ENCODE measurements around the gene ATP6V1C2.

DNA sequence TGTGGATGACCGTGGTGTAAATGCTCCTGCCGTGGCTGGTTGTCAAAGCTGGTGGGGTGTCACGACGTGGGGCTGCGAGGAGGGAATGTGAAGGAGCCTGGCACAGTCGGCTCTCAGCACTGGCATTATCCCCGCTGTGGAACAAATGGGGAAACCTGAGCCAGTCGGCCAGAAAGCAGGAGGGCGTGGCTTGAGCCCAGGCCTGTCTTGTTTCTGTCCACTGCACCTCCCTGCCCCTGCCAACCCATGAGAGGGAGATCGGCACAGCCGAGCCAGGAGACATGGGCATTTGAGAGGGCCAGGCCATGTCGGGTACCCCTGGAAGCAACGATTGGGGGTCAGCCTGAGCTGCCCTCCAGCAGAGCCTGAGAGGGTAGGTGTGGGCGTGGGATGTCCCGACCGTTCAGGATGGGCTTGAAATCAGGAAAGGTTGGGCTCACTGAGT is 46.7 kb downstream of the ATP6V1C2 start:
- TF ChIP-seq POLR2A (IDR thresholded peaks at IDR 0.05) (no peak), EP300 (IDR thresholded peaks at IDR 0.05) (no peak)
- TF ChIP-seq, protein P1, sequence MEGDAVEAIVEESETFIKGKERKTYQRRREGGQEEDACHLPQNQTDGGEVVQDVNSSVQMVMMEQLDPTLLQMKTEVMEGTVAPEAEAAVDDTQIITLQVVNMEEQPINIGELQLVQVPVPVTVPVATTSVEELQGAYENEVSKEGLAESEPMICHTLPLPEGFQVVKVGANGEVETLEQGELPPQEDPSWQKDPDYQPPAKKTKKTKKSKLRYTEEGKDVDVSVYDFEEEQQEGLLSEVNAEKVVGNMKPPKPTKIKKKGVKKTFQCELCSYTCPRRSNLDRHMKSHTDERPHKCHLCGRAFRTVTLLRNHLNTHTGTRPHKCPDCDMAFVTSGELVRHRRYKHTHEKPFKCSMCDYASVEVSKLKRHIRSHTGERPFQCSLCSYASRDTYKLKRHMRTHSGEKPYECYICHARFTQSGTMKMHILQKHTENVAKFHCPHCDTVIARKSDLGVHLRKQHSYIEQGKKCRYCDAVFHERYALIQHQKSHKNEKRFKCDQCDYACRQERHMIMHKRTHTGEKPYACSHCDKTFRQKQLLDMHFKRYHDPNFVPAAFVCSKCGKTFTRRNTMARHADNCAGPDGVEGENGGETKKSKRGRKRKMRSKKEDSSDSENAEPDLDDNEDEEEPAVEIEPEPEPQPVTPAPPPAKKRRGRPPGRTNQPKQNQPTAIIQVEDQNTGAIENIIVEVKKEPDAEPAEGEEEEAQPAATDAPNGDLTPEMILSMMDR (IDR thresholded peaks at IDR 0.05) = no peak
